Activated CD4-positive, alpha-beta T cell treated with anti-CD3 and anti-CD28 coated beads for 36 hours (primary cell): ENCODE results near the gene HIPK4. TPM values are rescaled to one million over a fixed set of nuclear protein-coding genes. Genes with fewer than 3 reads are reported as not detected.
"Not testable (repeated sequence)": the region's sequence is repeated elsewhere in the genome, so short reads cannot be mapped to it uniquely, and the experiment has no call there.

Experiments used
- ATAC-seq: fragments of 200-7000 bp; cut with Tn5 transposase; one replicate; pipeline ENCODE4 v1.10.0; 2021; ENCODE audit warnings: mild to moderate bottlenecking, moderate library complexity
- CTCF ChIA-PET: fragments of 350-600 bp; sonication (Branson Sonifier 250); formaldehyde crosslinking; loops from one replicate; lab custom pipeline; 2021; ENCODE audit warnings: antibody characterized with exemption; lab: Charles Lee
- POLR2A ChIA-PET: fragments of 350-600 bp; sonication (Branson Sonifier 250); formaldehyde crosslinking; loops from one replicate; lab custom pipeline; 2021; ENCODE audit warnings: antibody characterized with exemption, inconsistent platforms; lab: Charles Lee
- DNase-seq: peaks from one replicate; pipeline ENCODE4 v3.0.0-alpha.2; 2020
- H3K27ac Mint-ChIP-seq: one replicate; pipeline ENCODE4 v1.8.0; 2021; ENCODE audit warnings: mixed read lengths
- H3K27me3 Mint-ChIP-seq: one replicate; pipeline ENCODE4 v1.8.0; 2021; ENCODE audit warnings: mixed read lengths
- H3K36me3 Mint-ChIP-seq: one replicate; pipeline ENCODE4 v1.8.0; 2021; ENCODE audit warnings: low read depth, mixed read lengths
- H3K4me1 Mint-ChIP-seq: one replicate; pipeline ENCODE4 v1.8.0; 2021; ENCODE audit warnings: mixed read lengths
- H3K4me3 Mint-ChIP-seq: one replicate; pipeline ENCODE4 v1.8.0; 2021; ENCODE audit warnings: mild to moderate bottlenecking, moderate library complexity, mixed read lengths
- H3K9me3 Mint-ChIP-seq: one replicate; pipeline ENCODE4 v1.8.0; 2021; ENCODE audit warnings: low read depth, mixed read lengths
- intact Hi-C, 2 experiments: fragments of 100-400 bp; cut with DNase I in 1 of 2; cut with micrococcal nuclease in 1 of 2; formaldehyde crosslinking; loops; one replicate each; pipeline versions ENCODE4 v1.14.2 to v1.15.1; 2022 to 2024; cut with DNase I, micrococcal nuclease
- total RNA-seq, 2 experiments: library from RNA; stranded (reverse); gene quantifications; one replicate each; pipeline ENCODE4 v1.2.3, GENCODE V29; 2021

Gene HIPK4, protein sequence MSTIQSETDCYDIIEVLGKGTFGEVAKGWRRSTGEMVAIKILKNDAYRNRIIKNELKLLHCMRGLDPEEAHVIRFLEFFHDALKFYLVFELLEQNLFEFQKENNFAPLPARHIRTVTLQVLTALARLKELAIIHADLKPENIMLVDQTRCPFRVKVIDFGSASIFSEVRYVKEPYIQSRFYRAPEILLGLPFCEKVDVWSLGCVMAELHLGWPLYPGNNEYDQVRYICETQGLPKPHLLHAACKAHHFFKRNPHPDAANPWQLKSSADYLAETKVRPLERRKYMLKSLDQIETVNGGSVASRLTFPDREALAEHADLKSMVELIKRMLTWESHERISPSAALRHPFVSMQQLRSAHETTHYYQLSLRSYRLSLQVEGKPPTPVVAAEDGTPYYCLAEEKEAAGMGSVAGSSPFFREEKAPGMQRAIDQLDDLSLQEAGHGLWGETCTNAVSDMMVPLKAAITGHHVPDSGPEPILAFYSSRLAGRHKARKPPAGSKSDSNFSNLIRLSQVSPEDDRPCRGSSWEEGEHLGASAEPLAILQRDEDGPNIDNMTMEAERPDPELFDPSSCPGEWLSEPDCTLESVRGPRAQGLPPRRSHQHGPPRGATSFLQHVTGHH
- total RNA-seq, result under 1 TPM in 1 of 2 experiments, not detected in 1; 0.09 TPM

DNA sequence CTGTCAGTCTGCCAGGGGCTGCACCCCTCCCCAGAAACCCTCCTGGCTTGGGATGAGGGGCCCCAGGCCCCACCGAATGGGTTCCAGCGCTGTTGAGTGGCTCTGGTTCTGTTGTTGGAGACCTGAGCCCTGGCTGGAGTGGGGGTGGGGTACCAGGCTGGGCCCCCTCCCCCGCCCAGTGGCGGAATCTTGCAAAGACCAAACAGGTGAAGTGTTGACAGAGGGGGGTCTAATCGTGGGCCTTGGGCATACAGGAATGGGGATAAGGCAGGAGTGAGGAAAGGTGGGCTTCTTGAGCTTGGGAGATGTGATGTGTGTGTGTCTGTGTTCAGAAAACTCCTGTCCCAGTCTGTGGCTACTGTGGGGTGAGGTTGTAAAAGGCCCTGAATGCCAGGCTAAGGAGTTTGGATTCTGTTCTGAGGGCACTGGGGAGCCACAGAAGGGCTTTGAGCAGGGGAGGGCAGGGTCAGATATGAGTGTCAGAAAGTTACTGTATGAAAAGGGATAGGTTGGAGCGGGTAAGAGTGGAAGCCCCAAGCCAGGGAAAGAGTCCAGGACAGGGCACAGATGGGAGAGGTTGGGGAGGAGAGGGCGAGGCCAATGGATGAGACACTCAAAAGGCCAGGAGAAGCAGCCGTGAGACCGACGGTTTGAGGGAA lies at the start of gene HIPK4:
TSS of gene HIPK4 (minus strand) at position 98 of the 659 bp plus-strand sequence. CDS start 279 bp downstream, outside the sequence.
- no peak within 1 kb of the TSS for H3K4me3 Mint-ChIP-seq
- intact Hi-C loops, result no loop called here
- DNase-seq, result no peak
- no peak for ATAC-seq
- ChIA-PET POLR2A (no interaction called here), CTCF (no interaction called here)
- no peaks in the 10 kb centered on the region for H3K4me1 Mint-ChIP-seq
- H3K27me3 Mint-ChIP-seq, result no peaks in the 10 kb centered on the region
- no peaks in the 10 kb centered on the region for H3K36me3 Mint-ChIP-seq
- H3K27ac Mint-ChIP-seq, result no peak within 1 kb of the TSS
- no peaks in the 10 kb centered on the region for H3K9me3 Mint-ChIP-seq

DNA sequence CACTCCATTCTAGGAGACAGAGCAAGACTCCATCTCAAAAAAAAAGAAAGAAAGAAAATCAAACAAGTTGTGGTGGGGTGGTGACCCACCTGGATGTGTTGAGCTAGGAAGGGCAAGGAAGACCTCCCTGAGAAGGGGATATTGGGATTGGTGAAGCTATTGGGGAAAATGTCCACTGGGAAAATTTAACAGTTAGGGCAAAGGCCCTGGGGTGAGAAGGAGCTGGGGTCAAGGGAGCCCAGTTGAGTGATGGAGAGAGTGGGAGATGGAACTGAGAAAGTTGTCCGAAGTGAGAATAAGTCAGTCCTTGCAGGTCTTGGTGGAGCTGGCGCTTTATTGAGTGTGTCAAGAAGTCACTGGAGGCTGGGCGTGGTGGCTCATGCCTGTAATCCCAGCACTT lies 48.3 kb upstream of the HIPK4 start:
- intact Hi-C loops, result no loop called here
- Mint-ChIP-seq H3K27me3 (no peaks in the 10 kb centered on the region), H3K36me3 (peaks cover 8% of the 10 kb centered on the region), H3K4me1 (peaks cover 21% of the 10 kb centered on the region), H3K9me3 (no peaks in the 10 kb centered on the region), H3K4me3 (no peak overlapping the region), H3K27ac (no peak overlapping the region)
- ChIA-PET CTCF (interaction anchor here (2.6 kb wide), 1 partner anchor 12 kb away, joined by 13 read pairs; the partner anchor contains the start of gene SERTAD1), POLR2A (interaction anchor here (0.6 to 1.4 kb wide), 3 partner anchors 12 to 26 kb away, joined by 3 to 4 read pairs (median 3); no protein-coding TSS in a partner anchor)
- no peak for DNase-seq
- ATAC-seq, result no peak

DNA sequence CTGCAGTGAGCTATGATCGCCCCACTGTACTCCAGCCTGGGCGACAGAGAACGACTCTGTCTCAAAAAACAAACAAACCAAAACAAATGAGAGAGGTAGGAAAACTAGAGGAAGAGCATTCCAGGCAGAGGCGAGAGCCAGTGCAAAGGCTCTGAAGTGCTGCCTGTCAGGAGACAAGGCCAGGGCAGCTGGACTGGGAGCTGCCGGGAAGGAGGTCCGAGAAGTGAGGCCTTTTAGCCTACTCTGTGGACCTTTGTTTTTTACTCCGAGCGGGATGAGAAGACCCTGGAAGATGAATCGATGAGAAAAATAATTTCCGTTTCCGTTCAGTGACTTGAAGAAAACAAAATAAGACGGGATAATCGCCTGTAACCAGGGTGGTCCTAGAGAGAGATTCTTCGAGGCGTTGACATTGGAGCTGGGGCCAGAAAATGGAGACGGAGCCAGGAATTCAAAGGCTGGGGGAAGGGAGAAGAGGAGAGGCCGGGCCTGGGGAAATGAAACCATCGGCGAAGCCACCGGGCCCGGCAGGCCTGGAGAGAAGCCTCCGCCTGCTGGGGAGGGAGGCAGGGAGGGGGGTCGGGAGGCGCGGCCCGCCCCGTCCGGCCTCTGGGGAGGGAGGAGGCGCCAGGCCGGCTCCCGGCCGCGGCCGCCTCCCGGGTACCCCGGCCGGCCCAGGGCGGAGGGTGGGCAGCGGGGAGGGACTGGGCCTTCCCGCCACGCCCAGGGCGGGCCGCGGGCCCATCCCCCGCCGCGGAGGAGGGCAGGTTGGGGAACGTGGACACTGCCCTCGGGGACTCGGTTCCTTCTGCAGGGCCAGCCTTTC lies 43.6 kb upstream of the HIPK4 start:
- peak; percentile 74 for DNase-seq
- ATAC-seq, result peak; percentile 86
- ChIA-PET CTCF (interaction anchor here (0.7 to 4.1 kb wide), 5 partner anchors 8 to 953 kb away, joined by 3 to 20 read pairs (median 3); partner anchors contain the start of genes BLVRB and TIMM50), POLR2A (interaction anchor here (0.6 to 2.2 kb wide), 4 partner anchors 8 to 28 kb away, joined by 3 to 8 read pairs (median 4); partner anchors contain the start of genes SERTAD1 and SERTAD3)
- Mint-ChIP-seq H3K4me1 (peaks cover 15% of the 10 kb centered on the region), H3K36me3 (no peaks in the 10 kb centered on the region), H3K9me3 (no peaks in the 10 kb centered on the region), H3K4me3 (peak overlapping the region; percentile 75), H3K27ac (peak overlapping the region; percentile 96), H3K27me3 (no peaks in the 10 kb centered on the region)
- intact Hi-C loops, result loop anchor here in 1 of 2 experiments (1.0 kb wide), 1 partner anchor 10 kb away; no protein-coding TSS in a partner anchor

DNA sequence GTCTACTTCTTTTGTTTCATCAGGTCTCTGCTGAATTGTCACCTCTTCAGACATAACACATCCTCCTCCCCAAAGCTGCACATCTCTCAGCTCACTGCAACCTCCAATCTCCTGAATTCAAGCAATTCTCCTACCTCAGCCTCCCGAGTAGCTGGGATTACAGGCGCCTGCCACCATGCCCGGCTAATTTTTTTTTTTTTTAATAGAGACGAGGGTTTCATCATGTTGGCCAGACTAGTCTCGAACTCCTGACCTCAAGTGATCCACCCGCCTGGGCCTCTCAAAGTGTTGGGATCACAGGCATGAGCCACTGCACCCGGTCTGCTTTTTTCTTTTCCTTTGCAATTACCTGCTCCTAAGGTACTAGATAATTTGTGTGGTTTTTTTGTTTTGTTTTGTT lies 42.8 kb upstream of the HIPK4 start:
- not testable (repeated sequence) for H3K27me3 Mint-ChIP-seq, DNase-seq, H3K9me3 Mint-ChIP-seq, H3K36me3 Mint-ChIP-seq, H3K27ac Mint-ChIP-seq, ATAC-seq
- Mint-ChIP-seq H3K4me3 (peak overlapping the region; percentile 75), H3K4me1 (peaks cover 15% of the 10 kb centered on the region)
- intact Hi-C loops, result loop anchor here in 1 of 2 experiments (1.0 kb wide), 1 partner anchor 11 kb away; no protein-coding TSS in a partner anchor
- ChIA-PET CTCF (interaction anchor here (1.0 to 4.1 kb wide), 5 partner anchors 9 to 99 kb away, joined by 3 to 20 read pairs (median 4); partner anchors contain the start of gene BLVRB), POLR2A (interaction anchor here (0.6 to 2.2 kb wide), 2 partner anchors 10 to 27 kb away, joined by 5 to 8 read pairs; partner anchors contain the start of gene SERTAD3)

DNA sequence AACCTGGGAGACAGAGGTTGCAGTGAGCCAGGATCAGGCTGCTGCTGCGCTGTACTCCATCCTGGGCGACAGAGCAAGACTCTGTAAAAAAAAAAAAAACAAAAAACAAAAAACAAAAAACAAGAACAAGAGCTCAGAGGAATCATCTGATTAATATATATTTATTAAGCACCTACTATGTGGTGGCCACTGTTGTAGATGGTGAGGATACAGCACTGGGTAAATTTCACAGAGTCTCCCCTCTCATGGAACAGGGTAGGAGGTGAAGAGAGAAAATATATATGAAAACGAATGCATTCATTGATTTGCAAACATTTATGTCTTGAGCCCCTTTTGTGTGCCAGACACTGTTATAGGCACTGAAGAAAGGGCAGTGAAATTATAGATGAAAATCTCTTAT lies 41.7 kb upstream of the HIPK4 start:
- ATAC-seq, result no peak
- H3K27me3 Mint-ChIP-seq, result no peaks in the 10 kb centered on the region
- H3K4me3 Mint-ChIP-seq, result no peak overlapping the region
- DNase-seq, result no peak
- ChIA-PET CTCF (interaction anchor here (1.1 to 1.5 kb wide), 2 partner anchors 9 to 11 kb away, joined by 3 to 4 read pairs; no protein-coding TSS in a partner anchor), POLR2A (no interaction called here)
- no peaks in the 10 kb centered on the region for H3K36me3 Mint-ChIP-seq
- no peak overlapping the region for H3K27ac Mint-ChIP-seq
- H3K4me1 Mint-ChIP-seq, result peaks cover 15% of the 10 kb centered on the region
- intact Hi-C loops, result no loop called here
- no peaks in the 10 kb centered on the region for H3K9me3 Mint-ChIP-seq

DNA sequence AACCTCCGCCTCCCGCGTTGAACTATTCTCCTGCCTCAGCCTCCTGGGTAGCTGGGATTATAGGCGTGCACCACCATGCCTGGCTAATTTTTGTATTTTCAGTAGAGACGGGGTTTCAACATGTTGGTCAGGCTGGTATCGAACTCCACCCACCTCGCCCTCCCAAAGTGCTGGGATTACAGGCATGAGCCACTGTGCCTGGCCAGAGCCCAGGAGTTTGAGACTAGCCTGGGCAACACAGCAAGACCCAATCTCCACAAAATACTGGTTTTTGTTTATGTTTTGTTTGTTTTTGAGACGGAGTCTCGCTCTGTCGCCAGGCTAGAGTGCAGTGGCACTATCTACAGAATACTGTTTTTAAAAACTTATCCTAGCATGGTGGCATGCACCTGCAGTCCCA lies 40.3 kb upstream of the HIPK4 start:
- not testable (repeated sequence) for H3K4me3 Mint-ChIP-seq

DNA sequence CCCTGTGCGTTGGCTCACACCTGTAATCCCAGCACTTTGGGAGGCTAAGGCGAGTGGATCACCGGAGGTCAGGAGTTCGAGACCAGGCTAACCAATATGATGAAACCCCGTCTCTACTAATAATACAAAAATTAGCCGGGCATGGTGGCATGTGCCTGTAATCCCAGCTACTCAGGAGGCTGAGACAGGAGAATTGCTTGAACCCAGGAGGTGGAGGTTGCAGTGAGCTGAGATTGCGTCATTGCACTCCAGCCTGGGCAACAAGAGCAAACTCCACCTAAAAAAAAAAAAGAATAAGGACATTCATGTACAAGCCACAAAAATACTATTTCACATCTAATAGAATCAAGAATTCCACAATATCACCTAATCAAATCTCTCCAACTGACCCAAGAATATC lies 38.2 kb upstream of the HIPK4 start:
- intact Hi-C loops, result loop anchor here (5.0 kb wide), 3 partner anchors 289 to 834 kb away; partner anchors contain the start of genes COQ8B (in 1 of the 2), EGLN2 (in 1 of the 2), HNRNPUL1 (in 1 of the 2) and ITPKC (in 1 of the 2)
- not testable (repeated sequence) for H3K4me3 Mint-ChIP-seq, H3K27ac Mint-ChIP-seq, DNase-seq, ATAC-seq, H3K9me3 Mint-ChIP-seq, H3K27me3 Mint-ChIP-seq, H3K36me3 Mint-ChIP-seq
- ChIA-PET CTCF (interaction anchor here (0.6 to 0.7 kb wide), 2 partner anchors 1376 to 1717 kb away, joined by 3 read pairs; no protein-coding TSS in a partner anchor), POLR2A (interaction anchor here (0.7 to 1.0 kb wide), 2 partner anchors 15 to 36 kb away, joined by 3 to 6 read pairs; no protein-coding TSS in a partner anchor)
- peaks cover 14% of the 10 kb centered on the region for H3K4me1 Mint-ChIP-seq

More for the DNA sequence above, 40.3 kb upstream of the HIPK4 start:
- H3K9me3 Mint-ChIP-seq, DNase-seq, POLR2A ChIA-PET, intact Hi-C loops, H3K36me3 Mint-ChIP-seq, ATAC-seq, H3K27ac Mint-ChIP-seq, H3K27me3 Mint-ChIP-seq: not testable (repeated sequence)
- CTCF ChIA-PET, result interaction anchor here (0.6 to 1.1 kb wide), 2 partner anchors 60 to 130 kb away, joined by 4 read pairs; no protein-coding TSS in a partner anchor
- peaks cover 21% of the 10 kb centered on the region for H3K4me1 Mint-ChIP-seq

DNA sequence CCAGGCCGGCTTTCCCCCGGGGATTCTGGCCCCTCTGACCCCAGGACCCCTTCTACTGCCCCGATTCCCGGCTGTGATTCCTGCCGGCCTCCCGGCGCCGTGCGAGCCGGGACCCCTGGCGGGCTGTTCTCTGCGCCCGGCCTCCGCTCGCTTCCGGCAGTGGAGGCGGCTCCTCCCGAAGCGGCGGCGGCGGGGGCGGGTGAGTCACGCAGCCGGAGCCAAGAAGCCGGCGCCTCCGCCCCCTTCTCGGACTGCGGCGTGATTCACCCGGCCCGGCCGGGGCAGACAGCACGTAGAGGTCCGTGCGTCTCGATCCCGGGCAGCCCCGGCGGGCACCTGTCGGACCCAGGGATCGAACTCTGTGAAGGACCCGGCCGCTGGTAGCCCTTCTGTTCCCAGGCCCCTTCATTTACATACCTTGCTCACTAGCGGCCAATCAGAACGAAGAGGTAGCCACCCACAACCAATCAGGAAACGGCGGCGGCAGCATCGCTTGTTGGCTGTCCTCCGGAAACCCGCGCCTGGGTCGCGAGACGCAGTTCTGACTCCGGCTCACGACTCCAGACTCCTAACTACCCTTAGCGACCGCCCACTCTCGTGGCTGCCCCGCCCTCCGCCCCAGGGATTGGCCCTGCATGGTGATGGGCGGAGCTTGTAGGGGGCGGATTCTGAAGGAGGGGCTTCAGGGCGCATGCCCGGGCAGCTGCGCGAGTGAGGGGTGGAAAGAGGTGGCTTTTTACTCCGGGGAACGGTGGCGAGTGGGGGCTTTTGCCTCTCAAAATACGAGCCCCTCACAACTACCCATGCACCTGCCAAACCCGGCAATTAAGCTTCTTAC lies 35.7 kb upstream of the HIPK4 start, which contains the start of gene SERTAD1:
TSS of gene SERTAD1 (minus strand) at position 543 of the 838 bp plus-strand sequence. CDS start 2,446 bp downstream, outside the sequence.
- H3K27me3 Mint-ChIP-seq, result no peaks in the 10 kb centered on the region
- peaks cover 20% of the 10 kb centered on the region for H3K4me1 Mint-ChIP-seq
- H3K36me3 Mint-ChIP-seq, result peaks cover 20% of the 10 kb centered on the region
- H3K9me3 Mint-ChIP-seq, result no peaks in the 10 kb centered on the region
- POLR2A ChIA-PET, result interaction anchor here (0.6 to 1.3 kb wide), 9 partner anchors 9 to 455 kb away, joined by 3 to 9 read pairs (median 4); partner anchors contain the start of genes BLVRB and PSMC4
- ATAC-seq (peak; percentile 91), DNase-seq (peak; percentile 100)
- peak within 1 kb of the TSS; percentile 96 for H3K27ac Mint-ChIP-seq
- CTCF ChIA-PET, result interaction anchor here (0.6 to 1.7 kb wide), 9 partner anchors 9 to 369 kb away, joined by 3 to 13 read pairs (median 4); no protein-coding TSS in a partner anchor
- H3K4me3 Mint-ChIP-seq, result peak within 1 kb of the TSS; percentile 89
- intact Hi-C loops, result loop anchor here (1.0 to 5.0 kb wide), 14 partner anchors 18 to 837 kb away; partner anchors contain the start of genes AKT2 (in 1 of the 2), BLVRB (in 1 of the 2), C19orf47 (in 1 of the 2) and COQ8B (in 1 of the 2)
